GM21717 (cell line): ENCODE results near the gene PRSS35.
"Not testable (repeated sequence)": the region's sequence is repeated elsewhere in the genome, so short reads cannot be mapped to it uniquely, and the experiment has no call there.

ENCODE experiments used
- ATAC-seq: cut with Tn5 transposase; IDR thresholded peaks from one replicate; pipeline ENCODE4 v1.9.1; 2021; ENCODE audit warnings: mild to moderate bottlenecking, moderate library complexity; ENCODE audit not compliant: unreplicated experiment

Gene PRSS35

GRCh38 chr6:83511901-83512681 is at the start of gene PRSS35:
Gene PRSS35, plus strand, starts transcription at chr6:83512534. Its CDS starts 10,908 bp downstream, at chr6:83523442.
- no peak for ATAC-seq

- ATAC-seq, result no peak
These were observed 48.4 kb upstream of the PRSS35 start for GRCh38 chr6:83463886-83464285.

- no peak for ATAC-seq
These were observed 47.8 kb upstream of the PRSS35 start for GRCh38 chr6:83464381-83465140.

- ATAC-seq, result no peak
These were observed 46.0 kb upstream of the PRSS35 start for GRCh38 chr6:83466328-83466727.

- ATAC-seq, result no peak
These were observed 44.7 kb upstream of the PRSS35 start for GRCh38 chr6:83467620-83468036.

GRCh38 chr6:83470001-83470400 is 42.3 kb upstream of the PRSS35 start:
- no peak for ATAC-seq

- no peak for ATAC-seq
These were observed 41.7 kb upstream of the PRSS35 start for GRCh38 chr6:83470587-83470986.

- no peak for ATAC-seq
These were observed 39.6 kb upstream of the PRSS35 start for GRCh38 chr6:83472767-83473166.

GRCh38 chr6:83474309-83474708 is 38.0 kb upstream of the PRSS35 start:
- no peak for ATAC-seq

GRCh38 chr6:83476971-83477370 is 35.4 kb upstream of the PRSS35 start:
- ATAC-seq, result no peak

- ATAC-seq, result no peak
These were observed 32.9 kb upstream of the PRSS35 start for GRCh38 chr6:83479389-83479788.

- no peak for ATAC-seq
These were observed 31.9 kb upstream of the PRSS35 start for GRCh38 chr6:83480470-83480869.

- ATAC-seq, result not testable (repeated sequence)
These were observed 30.4 kb upstream of the PRSS35 start for GRCh38 chr6:83481938-83482337.

GRCh38 chr6:83488448-83488847 is 23.9 kb upstream of the PRSS35 start:
- ATAC-seq, result no peak

GRCh38 chr6:83488861-83489260 is 23.5 kb upstream of the PRSS35 start:
- ATAC-seq, result no peak

- no peak for ATAC-seq
These were observed 22.0 kb upstream of the PRSS35 start for GRCh38 chr6:83490217-83490807.

GRCh38 chr6:83505356-83505755 is 7.0 kb upstream of the PRSS35 start:
- ATAC-seq, result no peak

- ATAC-seq, result no peak
These were observed 2.9 kb upstream of the PRSS35 start for GRCh38 chr6:83509441-83509840.

- ATAC-seq, result no peak
These were observed 1.5 kb upstream of the PRSS35 start for GRCh38 chr6:83510791-83511190.

GRCh38 chr6:83511266-83511665 is 1.1 kb upstream of the PRSS35 start:
- no peak for ATAC-seq

- ATAC-seq, result peak; percentile 10
These were observed 2.1 kb downstream of the PRSS35 start for GRCh38 chr6:83514466-83514865.
